COR-L47 (cell line): ENCODE results near the gene EMP2.
"Not testable (repeated sequence)": the region's sequence is repeated elsewhere in the genome, so short reads cannot be mapped to it uniquely, and the experiment has no call there.

Source experiments
- DNase-seq: peaks from one replicate; lab custom pipeline; 2025; lab: John Stamatoyannopoulos, UW

Gene EMP2

GRCh38 chr16:10579965-10580882, at the start of gene EMP2:
EMP2 (minus strand) TSS chr16:10580598; CDS start chr16:10547617, 32,981 bp downstream.
- DNase-seq, result no peak

DNA sequence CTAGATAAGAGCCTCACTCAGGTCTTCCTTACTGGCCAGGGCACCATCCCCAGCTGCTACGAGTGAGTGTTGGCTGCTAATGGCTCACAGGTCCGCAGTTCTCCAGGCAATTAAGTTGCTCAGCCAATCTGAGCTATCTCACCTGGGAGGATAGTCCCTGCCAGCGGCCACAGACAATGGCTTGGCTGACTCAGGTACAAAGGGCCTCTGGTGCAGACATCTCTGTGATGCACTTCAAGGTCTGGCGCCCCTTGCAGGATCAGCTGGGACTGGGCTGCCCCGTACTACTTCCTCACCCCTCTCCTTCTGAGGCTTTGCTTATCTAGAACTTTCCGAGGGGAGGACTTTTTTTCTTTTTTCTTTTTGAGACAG, 49.2 kb upstream of the EMP2 start:
- no peak for DNase-seq

- DNase-seq, result no peak
Measured at GRCh38 chr16:10625595-10626357, 45.4 kb upstream of the EMP2 start.

DNA sequence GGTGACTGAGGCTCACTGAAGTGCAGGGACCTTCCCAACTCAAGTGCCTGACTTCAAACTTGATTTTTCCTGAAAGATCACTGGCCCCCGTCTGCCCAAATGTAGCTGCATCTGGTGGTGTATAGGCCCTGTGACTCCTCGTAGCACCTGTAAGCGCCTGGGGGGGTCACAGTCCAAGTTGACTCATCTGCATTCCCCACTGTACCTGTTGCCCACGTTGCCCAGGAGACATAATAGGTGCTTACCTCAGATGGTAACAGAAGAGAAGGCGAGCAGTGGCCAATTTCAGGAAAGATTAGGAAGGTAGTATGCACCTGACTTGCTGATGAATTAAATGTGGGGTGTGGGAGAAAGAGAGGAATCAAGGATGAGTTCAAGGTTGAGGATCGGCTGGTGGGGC, 44.1 kb upstream of the EMP2 start:
- DNase-seq, result no peak

DNA sequence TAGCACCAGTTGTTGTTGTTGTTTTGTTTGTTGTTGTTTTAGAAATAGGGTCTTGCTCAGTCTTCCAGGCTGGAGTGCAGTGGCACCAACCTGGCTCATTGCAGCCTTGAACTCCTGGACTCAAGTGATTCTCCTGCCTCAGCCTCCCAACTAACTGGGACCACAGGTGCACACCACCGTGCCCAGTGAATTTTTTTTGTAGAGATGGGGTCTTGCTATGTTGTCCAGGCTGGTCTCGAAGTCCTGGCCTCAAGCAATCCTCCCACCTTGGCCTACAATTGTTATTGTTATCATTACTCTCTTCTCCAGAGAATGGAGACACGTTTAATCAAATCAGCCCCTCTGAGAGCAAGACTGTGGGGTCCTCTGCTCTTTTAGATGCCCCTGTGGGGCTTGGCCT, 42.7 kb upstream of the EMP2 start:
- no peak for DNase-seq

- DNase-seq, result no peak
Measured at GRCh38 chr16:10622036-10622921, 41.9 kb upstream of the EMP2 start.

GRCh38 chr16:10621216-10621949, 41.0 kb upstream of the EMP2 start:
- not testable (repeated sequence) for DNase-seq

DNA sequence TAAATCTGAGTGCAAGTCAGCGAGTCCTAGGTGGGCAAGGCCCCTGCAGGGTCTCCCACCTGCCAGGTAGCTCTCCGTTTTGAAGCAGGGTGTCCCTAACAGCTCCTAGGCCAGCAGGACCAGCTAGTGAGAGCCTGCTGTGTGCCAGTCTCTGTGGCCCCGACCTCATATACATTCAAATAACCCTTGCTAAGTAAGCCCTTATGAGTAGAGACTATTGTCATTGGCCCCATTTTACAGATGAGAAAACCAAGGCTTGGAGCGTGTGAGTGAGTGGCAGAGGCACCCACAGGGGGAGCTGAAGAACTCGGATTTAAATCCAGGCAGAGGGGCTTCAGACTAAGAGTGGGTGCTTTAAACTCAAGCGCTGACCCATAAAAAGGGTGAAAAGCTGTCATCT, 39.7 kb upstream of the EMP2 start:
- no peak for DNase-seq

GRCh38 chr16:10619271-10619849, 39.0 kb upstream of the EMP2 start:
- no peak for DNase-seq

DNA sequence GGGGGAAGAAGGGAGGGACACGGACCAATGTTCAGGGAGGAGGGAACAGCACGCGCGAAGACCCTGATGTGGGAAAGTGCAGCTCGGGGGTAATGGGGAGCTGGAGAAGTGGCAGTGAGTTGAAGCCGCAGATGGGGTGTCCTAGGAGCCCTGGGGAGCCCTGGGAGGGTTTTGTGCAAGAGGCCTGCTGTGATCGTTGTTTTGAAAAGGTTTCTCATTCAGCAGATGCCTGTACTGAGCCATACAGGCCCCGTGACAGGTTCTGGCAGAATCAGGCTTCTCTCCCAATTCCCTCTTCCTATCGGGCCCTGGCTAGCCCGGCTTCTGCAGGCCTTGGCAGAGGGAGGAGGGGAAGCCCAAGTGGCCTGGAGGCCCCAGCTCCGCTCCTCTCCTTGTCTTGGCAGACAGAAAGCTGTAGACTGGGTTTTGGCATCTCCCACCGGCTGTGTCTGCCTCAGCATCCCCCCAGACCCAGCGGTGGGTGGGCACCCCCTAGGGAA, 38.4 kb upstream of the EMP2 start:
- no peak for DNase-seq

- DNase-seq, result no peak
Measured at GRCh38 chr16:10617662-10618420, 37.4 kb upstream of the EMP2 start.

- no peak for DNase-seq
Measured at GRCh38 chr16:10616756-10617640, 36.6 kb upstream of the EMP2 start.

DNA sequence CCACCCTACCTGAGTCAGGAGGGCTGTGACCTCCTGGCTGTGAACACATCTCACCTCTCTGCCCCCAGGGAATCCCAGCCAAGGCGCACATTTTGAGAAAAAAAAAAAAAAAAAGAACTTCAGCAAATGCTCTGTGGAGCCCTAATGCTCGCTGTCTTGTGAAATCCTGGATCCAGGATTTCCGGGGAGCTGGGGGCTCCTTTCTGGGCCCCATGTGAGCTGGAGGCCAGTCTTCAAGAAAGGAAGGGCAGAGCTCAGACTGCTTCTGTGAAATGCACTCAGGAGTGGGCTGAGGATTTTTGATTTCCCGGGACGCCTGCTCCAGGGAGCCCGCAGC, 36.0 kb upstream of the EMP2 start:
- no peak for DNase-seq

DNA sequence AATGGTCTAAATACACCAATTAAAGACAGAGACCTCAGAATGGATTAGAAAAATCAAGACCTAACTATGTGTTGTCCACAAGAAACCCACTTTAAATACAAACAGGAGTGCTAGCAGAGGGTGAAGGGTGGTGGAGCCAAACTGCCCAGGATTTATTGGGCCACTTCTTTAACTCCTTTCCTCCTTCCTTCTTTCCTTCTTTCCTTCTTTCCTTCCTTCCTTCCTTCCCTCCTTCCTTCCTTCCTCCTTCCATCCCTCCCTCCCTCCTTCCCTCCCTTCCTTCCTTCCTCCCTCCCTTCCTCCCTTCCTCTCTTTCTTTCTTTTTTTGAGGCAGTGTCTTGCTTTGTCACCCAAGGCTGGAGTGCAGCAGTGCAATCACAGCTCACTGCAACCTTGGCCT, 34.3 kb upstream of the EMP2 start:
- DNase-seq, result no peak

DNA sequence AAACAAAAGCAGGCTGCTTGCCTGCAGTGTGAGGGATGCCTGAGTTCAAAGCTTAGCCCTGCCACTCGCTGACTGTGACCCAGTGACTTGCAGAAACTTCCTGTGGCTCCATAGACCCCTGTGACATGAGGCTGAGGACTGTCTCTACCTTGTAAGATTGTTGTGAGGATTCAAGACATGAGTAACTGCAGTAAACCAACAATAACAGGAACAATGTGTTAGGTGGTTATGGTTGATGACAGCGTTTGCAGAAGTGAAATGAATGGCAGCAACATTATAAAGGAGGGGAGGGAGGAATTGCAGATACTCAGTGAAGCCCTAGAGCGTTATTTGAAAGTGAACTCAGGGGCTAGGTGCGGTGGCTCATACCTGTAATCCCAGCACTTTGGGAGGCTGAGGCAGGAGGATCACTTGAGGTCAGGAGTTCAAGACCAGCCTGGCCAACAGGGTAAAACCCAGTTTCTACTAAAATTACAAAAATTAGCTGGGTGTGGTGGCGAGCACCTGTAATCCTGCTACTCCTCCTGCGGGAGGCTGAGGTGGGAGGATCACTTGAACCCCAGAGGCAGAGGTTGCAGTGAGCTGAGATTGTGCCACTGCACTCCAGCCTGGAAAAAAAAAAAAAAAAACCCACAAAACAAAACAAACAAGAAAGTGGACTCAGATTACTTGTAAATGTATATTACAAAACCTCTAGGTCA, 33.5 kb upstream of the EMP2 start:
- no peak for DNase-seq

- DNase-seq, result no peak
Measured at GRCh38 chr16:10612649-10613179, 32.3 kb upstream of the EMP2 start.

DNA sequence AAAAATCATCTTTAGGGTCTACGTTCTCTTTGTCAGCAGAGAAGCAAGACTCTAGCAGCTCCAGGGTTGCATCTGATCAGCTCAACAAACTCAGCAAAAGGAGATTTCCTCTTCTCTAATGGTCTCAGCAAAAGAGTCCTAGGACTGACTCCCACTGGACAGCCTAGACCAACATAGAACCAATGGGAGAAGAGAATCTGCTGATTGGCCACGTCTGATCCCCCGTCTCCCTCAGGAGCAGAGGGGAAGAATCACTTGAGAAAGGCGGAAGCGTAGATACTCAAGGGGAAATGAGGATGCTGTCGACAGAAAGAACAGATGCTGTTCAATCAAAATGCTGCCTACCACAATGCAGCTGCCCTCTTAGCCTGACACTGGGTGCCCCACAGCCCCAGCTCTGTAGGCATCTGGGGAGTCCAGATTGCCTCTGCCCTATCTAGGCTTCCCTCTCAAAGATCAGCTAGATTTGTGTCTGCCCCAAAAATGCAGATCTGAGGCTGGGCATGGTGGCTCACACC, 31.5 kb upstream of the EMP2 start:
- no peak for DNase-seq

DNA sequence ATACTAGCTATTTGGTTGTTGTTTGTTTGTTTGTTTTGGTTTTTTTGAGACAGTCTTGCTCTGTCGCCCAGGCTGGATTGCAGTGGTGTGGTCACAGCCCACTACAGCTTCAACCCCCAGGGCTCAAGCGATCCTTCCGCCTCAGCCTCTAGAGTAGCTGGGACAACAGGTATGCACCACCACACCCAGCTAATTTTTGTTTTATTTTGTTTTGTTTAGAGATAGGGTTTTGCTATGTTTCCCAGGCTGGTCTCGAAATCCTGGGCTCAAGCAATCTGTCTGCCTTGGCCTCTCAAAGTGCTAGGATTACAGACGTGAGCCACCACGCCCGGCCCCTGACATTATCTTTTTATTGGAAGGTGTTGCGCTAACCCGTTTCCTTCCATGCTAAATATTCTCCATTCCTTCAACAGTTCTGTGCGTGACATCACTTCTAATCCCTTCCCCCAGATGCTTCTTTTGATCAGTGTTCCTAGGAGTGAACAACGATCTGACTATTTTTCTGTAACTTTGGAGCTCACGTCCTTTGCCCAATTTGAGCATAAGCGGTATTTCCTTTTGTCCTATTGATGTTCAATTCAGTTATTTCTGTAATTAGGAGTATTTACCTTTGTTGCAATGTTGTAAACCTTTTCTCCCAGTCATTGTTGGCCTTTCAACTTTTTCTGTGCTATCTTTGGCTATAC, 30.2 kb upstream of the EMP2 start:
- DNase-seq, result no peak
